ENCODE results near the gene RNF222.
"Not testable (repeated sequence)": the region's sequence is repeated elsewhere in the genome, so short reads cannot be mapped to it uniquely, and the experiment has no call there.

The RNF222 gene

DNA sequence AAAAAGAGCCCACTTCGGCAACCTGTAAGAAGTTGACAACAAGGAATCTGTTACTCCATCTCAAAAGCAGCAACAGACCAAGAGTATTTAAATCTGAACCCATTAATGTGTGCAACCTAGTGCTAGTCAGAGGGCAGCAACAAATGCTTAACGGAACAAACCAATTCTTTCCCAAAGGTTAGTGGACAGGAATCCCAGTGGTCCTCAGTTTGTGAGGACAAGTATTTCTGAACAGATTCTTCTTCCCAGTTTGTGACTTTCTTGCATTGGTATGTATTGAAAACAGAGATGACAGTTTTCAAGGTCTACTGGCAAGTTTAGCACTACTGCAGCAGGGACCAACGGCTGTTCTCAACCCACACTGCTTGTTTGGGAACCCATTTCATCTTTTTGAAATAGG, 17.6 kb downstream of the RNF222 start:
- TF ChIP-seq Cebpa-rat (IDR thresholded peaks at IDR 0.05) = no peak
- no peaks in the 10 kb centered on the region for H3K27me3 ChIP-seq
- H4K20me1 ChIP-seq = peaks cover 48 to 61% (median 55%) of the 10 kb centered on the region in 11 experiments
- peaks cover 67 to 78% (median 75%) of the 10 kb centered on the region in 10 experiments for H3K4me1 ChIP-seq
- H3K9me3 ChIP-seq (replicated peaks in 1 of 11) = no peaks in the 10 kb centered on the region
- peak overlapping the region in 9 of 10 experiments; percentile 75 to 98 (median 87); a peak in 16 of 20 replicates for H3K4me3 ChIP-seq
- peak overlapping the region; percentile 84 to 98 (median 94) for H3K9ac ChIP-seq
- peaks cover 53 to 65% (median 58%) of the 10 kb centered on the region in 11 experiments for H3K36me3 ChIP-seq
- H3K4me2 ChIP-seq = peak overlapping the region; percentile 80 to 99 (median 94)
- 0 out of 22 replicates have a peak overlapping the region, but pooled peaks of 3 of the 11 experiments have one; percentile 92 to 96 (median 96) for H3K27ac ChIP-seq

DNA sequence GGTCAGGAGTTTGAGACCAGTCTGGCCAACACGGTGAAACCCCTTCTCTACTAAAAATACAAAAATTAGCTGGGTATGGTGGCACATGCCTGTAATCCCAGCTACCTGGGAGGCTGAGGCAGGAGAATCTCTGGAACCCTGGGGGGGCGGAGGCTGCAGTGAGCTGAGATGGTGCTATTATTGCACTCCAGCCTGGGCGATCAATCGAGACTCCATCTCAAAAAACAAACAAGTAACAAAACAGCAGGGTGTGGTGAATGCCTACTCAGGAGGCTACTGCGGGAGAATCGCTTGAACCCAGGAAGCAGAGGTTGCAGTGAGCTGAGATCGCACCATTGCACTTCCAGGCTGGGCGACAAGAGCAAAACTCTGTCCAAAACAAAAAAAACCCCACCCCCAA, 19.5 kb downstream of the RNF222 start:
- H3K9me3 ChIP-seq (replicated peaks in 1 of 11); H3K27ac ChIP-seq; H3K27me3 ChIP-seq: not testable (repeated sequence)
- peak overlapping the region in 10 of 11 experiments; percentile 25 to 97 (median 93); a peak in 8 of 22 replicates for H3K4me2 ChIP-seq
- peak overlapping the region; percentile 18 to 98 (median 88); a peak in 14 of 22 replicates for H3K9ac ChIP-seq
- H3K4me1 ChIP-seq = peaks cover 58 to 68% (median 65%) of the 10 kb centered on the region in 10 experiments
- peak overlapping the region in 2 of 10 experiments; percentile 4 to 94; a peak in 1 of 20 replicates for H3K4me3 ChIP-seq
- H3K36me3 ChIP-seq = peaks cover 53 to 68% (median 58%) of the 10 kb centered on the region in 11 experiments
- peaks cover 48 to 61% (median 55%) of the 10 kb centered on the region in 11 experiments for H4K20me1 ChIP-seq

- no peak for TF ChIP-seq Cebpa-rat (IDR thresholded peaks at IDR 0.05)
- H3K27ac ChIP-seq = peak overlapping the region in 5 of 11 experiments; percentile 79 to 89 (median 81); a peak in 5 of 22 replicates
- peaks cover 53 to 69% (median 57%) of the 10 kb centered on the region in 11 experiments for H3K36me3 ChIP-seq
- no peaks in the 10 kb centered on the region for H3K27me3 ChIP-seq
- peaks cover 0 to 6% (median 0%) of the 10 kb centered on the region in 11 experiments; a peak in 2 of 22 replicates for H3K9me3 ChIP-seq (replicated peaks in 1 of 11)
- peak overlapping the region in 1 of 10 experiments; percentile 76; a peak in 1 of 20 replicates for H3K4me3 ChIP-seq
- H3K4me1 ChIP-seq = peaks cover 58 to 68% (median 65%) of the 10 kb centered on the region in 10 experiments
- H4K20me1 ChIP-seq = peaks cover 48 to 58% (median 55%) of the 10 kb centered on the region in 11 experiments
- H3K4me2 ChIP-seq = peak overlapping the region; percentile 78 to 98 (median 93); a peak in 18 of 22 replicates
- H3K9ac ChIP-seq = peak overlapping the region; percentile 18 to 98 (median 88); a peak in 14 of 22 replicates
Observed at GRCh38 chr17:8377422-8377821, 20.2 kb downstream of the RNF222 start.

GRCh38 chr17:8376271-8377067, 21.2 kb downstream of the RNF222 start, which contains the start of gene KRABD2:
Gene KRABD2, minus strand, starts transcription at chr17:8376704.
- TF ChIP-seq Cebpa-rat (IDR thresholded peaks at IDR 0.05) = no peak
- Histone ChIP-seq H3K27ac (peak within 1 kb of the TSS; percentile 45 to 89 (median 81)), H3K27me3 (no peaks in the 10 kb centered on the region), H3K4me2 (peak within 1 kb of the TSS; percentile 78 to 98 (median 93)), H3K9ac (peak within 1 kb of the TSS; percentile 84 to 98 (median 88)), H3K36me3 (peaks cover 48 to 64% (median 51%) of the 10 kb centered on the region in 11 experiments), H3K9me3 (replicated peaks in 1 of 11) (peaks cover 0 to 6% (median 0%) of the 10 kb centered on the region in 11 experiments; a peak in 2 of 22 replicates), H3K4me3 (peak within 1 kb of the TSS; percentile 66 to 79 (median 72)), H4K20me1 (peaks cover 42 to 48% (median 48%) of the 10 kb centered on the region in 11 experiments), H3K4me1 (peaks cover 51 to 62% (median 58%) of the 10 kb centered on the region in 10 experiments)

DNA sequence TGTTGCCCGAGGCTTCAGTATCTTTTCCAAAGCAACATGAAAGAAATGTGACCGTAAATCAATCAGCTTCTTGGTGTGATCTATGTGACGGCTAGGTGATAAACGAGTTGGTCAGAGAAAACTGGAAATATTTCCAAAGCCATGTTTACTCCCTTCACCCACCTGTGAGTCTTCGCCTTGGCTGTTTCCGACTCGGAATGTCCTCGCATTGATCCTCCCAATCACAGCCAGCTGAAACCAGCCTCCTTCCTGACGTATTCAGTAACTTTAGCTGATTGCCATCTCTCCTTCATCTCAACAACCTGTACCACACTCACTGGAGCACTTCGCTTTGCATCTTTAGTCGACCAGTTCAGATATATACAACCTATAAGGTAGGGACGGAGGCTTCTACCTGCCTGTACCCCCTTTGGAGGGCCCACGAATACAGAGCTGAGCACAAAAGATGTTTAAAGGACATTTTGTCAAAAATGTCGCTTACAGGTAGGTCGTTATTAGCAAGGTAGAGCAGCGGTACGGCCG, 21.8 kb downstream of the RNF222 start:
- H3K4me2 ChIP-seq = peak overlapping the region; percentile 78 to 98 (median 93)
- H3K4me3 ChIP-seq = peak overlapping the region; percentile 66 to 79 (median 72)
- H3K9ac ChIP-seq = peak overlapping the region; percentile 84 to 98 (median 88)

DNA sequence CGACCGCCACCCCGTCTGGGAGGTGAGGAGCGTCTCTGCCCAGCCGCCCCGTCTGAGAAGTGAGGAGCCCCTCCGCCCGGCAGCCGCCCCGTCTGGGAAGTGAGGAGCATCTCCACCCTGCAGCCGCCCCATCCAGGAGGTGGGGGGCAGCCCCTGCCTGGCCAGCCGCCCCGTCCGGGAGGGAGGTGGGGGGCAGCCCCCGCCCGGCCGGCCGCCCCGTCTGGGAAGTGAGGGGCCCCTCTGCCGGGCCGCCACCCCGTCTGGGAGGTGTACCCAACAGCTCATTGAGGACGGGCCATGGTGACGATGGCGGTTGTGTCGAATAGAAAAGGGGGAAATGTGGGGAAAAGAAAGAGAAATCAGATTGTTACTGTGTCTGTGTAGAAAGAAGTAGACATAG, 23.8 kb downstream of the RNF222 start:
- Histone ChIP-seq H3K4me1 (peaks cover 25 to 51% (median 37%) of the 10 kb centered on the region in 10 experiments), H3K36me3 (peaks cover 31 to 55% (median 40%) of the 10 kb centered on the region in 11 experiments), H4K20me1 (peaks cover 16 to 22% (median 22%) of the 10 kb centered on the region in 11 experiments)
- H3K27me3 ChIP-seq; H3K9ac ChIP-seq; H3K4me2 ChIP-seq; H3K9me3 ChIP-seq (replicated peaks in 1 of 11); H3K4me3 ChIP-seq; H3K27ac ChIP-seq: not testable (repeated sequence)

More for the DNA sequence above, 21.8 kb downstream of the RNF222 start:
- no peak for TF ChIP-seq Cebpa-rat (IDR thresholded peaks at IDR 0.05)
- Histone ChIP-seq H3K27me3 (no peaks in the 10 kb centered on the region), H3K9me3 (replicated peaks in 1 of 11) (peaks cover 0 to 6% (median 0%) of the 10 kb centered on the region in 11 experiments; a peak in 2 of 22 replicates), H3K36me3 (peaks cover 41 to 60% (median 44%) of the 10 kb centered on the region in 11 experiments), H3K27ac (peak overlapping the region; percentile 45 to 89 (median 81)), H4K20me1 (peaks cover 35 to 42% (median 41%) of the 10 kb centered on the region in 11 experiments), H3K4me1 (peaks cover 45 to 55% (median 51%) of the 10 kb centered on the region in 10 experiments)

- Histone ChIP-seq H3K36me3 (peaks cover 23 to 50% (median 35%) of the 10 kb centered on the region in 11 experiments), H4K20me1 (peaks cover 1 to 8% (median 7%) of the 10 kb centered on the region in 11 experiments; a peak in 21 of 22 replicates), H3K27me3 (no peaks in the 10 kb centered on the region), H3K9ac (no peak overlapping the region), H3K4me1 (peaks cover 19 to 37% (median 24%) of the 10 kb centered on the region in 10 experiments), H3K27ac (no peak overlapping the region), H3K9me3 (replicated peaks in 1 of 11) (peaks cover 0 to 6% (median 0%) of the 10 kb centered on the region in 11 experiments; a peak in 2 of 22 replicates), H3K4me2 (no peak overlapping the region), H3K4me3 (no peak overlapping the region)
- TF ChIP-seq Cebpa-rat (IDR thresholded peaks at IDR 0.05) = no peak
Observed at GRCh38 chr17:8372422-8372821, 25.2 kb downstream of the RNF222 start.

DNA sequence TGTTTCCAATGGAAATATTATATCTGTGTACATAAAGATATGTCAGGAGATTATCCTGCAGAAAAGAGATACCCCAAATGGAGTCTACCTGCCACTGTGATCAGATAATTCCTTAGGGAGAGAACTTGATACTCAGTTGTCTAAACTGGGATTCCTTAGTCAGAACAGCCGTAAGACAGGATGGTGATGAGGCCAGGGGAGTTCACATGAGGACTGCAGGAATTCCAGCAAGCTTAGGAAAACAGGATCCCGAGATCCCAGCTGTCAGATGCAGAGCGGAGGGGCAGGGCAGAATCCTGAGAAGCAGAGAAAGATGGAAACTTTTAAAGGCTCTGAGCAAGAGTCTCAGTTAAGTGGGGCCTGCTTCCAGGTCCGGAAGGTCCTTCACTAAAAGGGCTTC, 25.8 kb downstream of the RNF222 start:
- peaks cover 0 to 1% (median 1%) of the 10 kb centered on the region in 11 experiments; a peak in 16 of 22 replicates for H4K20me1 ChIP-seq
- peaks cover 13 to 30% (median 18%) of the 10 kb centered on the region in 10 experiments for H3K4me1 ChIP-seq
- H3K4me2 ChIP-seq = no peak overlapping the region
- H3K27ac ChIP-seq = no peak overlapping the region
- H3K4me3 ChIP-seq = no peak overlapping the region
- no peaks in the 10 kb centered on the region for H3K27me3 ChIP-seq
- H3K9me3 ChIP-seq (replicated peaks in 1 of 11) = peaks cover 0 to 6% (median 0%) of the 10 kb centered on the region in 11 experiments; a peak in 2 of 22 replicates
- no peak for TF ChIP-seq Cebpa-rat (IDR thresholded peaks at IDR 0.05)
- H3K36me3 ChIP-seq = peaks cover 16 to 44% (median 29%) of the 10 kb centered on the region in 11 experiments
- no peak overlapping the region for H3K9ac ChIP-seq
